OCI-LY1 (cell line): ENCODE results near the gene CRADD.

ENCODE experiments used
- CTCF ChIP-seq: fragments of 200-600 bp; sonication (generic), shearing (Covaris generic); IDR thresholded peaks from 2 replicates; pipeline ENCODE4 v1.5.1; 2017; ENCODE audit warnings: mild to moderate bottlenecking, antibody characterized with exemption, low read length, moderate library complexity, mixed read lengths
- EZH2 ChIP-seq: fragments of 200-600 bp; sonication (generic), shearing (Covaris generic); IDR thresholded peaks from 2 replicates; pipeline ENCODE4 v1.8.0; 2017; ENCODE audit warnings: borderline replicate concordance, mixed run types, mild to moderate bottlenecking, antibody characterized with exemption, low read length, moderate library complexity, mixed read lengths

DNA sequence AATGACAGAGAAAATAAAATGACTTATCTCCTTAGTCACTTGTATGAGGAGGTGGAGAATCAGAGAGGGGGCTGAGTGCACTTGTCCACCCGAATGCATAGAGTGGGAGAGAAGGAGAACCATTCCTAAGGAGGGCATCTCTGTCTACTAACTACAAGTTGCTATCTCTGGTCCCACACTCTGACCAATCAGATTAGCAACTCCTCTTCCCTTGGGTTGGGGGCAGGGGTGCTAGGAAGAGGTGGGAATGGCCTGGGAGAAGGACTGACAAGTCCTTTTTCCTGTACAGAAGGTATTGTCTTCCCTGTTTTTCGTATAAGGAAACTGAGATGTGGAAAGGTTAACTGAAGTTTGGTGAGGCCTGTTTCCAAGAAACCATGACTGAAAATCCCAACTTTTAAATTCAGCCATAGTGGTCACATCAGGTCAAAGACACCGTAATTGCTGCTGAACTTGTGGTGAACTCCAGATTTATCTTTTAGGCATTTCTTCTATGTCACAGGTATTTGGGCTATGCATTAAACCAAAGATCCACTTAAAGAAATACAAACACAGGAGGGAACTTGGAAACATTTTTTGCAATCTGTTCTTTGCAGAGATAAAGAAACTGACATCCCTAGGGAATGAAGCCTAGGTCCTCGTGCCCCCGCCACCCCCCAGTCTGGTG, 207.8 kb downstream of the CRADD start:
- no peak for TF ChIP-seq CTCF
- no peak for TF ChIP-seq EZH2
